HTR-8/SVneo (cell line): ENCODE data around the gene POLR3K.
"Not testable (repeated sequence)": the region's sequence is repeated elsewhere in the genome, so short reads cannot be mapped to it uniquely, and the experiment has no call there.

Experiments used
- DNase-seq: peaks from one replicate; pipeline ENCODE4 v3.0.0; 2011; ENCODE audit warnings: low spot score, mixed read lengths; ENCODE audit not compliant: insufficient read length
- FAIRE-seq: peaks from 2 replicates; lab custom pipeline; 2011; peaks lifted over from hg19 to GRCh38; lab: Jason Lieb, UNC

POLR3K gene

DNA sequence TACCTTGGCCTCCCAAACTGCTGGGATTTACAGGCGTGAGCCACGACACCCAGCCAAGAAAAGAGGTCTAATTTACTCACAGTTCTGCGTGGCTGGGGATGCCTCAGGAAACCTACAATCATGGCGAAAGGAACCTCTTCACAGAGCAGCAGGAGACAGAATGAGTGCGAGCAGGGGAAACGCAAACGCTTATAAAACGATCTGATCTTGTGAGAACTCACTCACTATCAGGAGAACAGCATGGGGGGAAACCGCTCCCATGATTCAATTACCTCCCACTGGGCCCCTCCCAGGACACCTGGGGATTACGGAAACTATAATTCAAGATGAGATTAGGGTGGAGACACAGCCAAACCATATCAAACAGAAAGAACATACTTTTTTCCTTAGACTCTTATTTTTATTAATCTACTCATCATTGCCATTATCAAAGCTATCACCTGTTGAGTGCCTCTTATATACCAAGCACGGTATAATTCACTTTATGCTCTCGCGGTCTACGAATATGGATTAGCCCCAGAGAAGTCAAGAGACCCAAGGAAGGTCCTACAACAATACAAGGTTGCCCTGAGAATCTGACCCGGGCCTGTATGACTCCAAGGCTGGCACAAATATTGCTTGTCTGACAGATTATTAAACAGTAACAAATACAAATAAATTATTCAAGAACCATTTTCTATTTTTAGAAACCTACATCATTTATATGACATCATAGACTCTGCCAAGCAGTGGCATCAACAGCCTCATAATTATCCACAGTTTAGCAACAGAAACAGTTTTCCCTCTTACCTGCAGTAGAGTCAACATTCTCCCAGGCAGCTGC is 2.4 kb downstream of the POLR3K start:
- no peak for FAIRE-seq
- no peak for DNase-seq

DNA sequence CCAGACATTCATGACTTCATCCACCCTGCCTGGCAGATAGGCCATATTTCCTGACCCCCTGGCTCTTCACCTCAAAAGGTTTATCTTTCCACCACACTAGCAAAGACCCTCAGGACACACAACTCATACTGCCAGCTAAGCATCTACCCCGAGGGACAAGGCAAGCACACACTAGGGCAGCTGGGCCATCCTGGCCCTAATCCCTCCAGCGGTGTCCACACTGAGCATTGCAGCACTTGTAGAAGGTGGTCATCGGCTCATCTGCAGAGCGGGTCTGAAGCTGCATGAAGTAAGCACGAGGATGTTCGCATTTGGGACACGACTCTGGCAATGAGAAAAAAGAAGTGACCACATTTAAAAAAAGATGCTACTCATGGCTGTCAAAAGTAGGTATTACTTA is 6.2 kb downstream of the POLR3K start:
- DNase-seq = no peak
- no peak for FAIRE-seq

DNA sequence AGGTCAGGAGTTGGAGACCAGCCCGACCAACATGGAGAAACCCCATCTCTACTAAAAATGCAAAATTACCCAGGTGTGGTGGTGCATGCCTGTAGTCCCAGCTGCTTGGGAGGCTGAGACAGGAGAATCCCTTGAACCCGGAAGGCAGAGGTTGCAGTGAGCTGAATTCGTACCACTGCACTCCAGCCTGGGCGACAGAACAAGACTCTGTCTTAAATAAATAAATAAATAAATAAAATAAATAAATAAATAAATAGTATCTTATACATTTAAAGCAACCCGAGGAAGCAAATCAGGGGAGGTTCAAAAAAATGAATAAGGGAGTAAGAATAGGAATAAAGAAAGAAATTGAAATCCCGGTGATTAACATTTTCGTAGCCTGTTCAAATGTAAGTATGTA is 6.9 kb downstream of the POLR3K start:
- FAIRE-seq = not testable (repeated sequence)

DNA sequence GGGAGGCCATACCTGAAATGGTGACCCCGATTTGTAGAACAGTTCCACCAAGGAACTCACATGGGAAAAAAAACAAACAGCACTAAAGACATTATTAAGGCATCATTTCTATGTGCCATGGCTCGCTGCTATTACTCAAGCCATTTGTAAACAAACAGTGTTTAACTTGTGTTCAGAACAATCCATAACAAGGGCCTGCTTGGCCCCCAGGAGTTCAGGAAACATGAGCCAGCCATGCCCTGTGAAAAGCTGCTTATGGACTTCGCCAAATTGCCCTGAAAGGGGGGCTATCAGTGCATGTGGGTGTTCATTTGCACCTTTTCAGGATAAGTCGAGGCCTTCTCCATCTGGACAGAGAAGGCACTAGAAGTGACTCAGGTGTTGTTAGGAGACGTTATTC is 8.0 kb downstream of the POLR3K start:
- no peak for DNase-seq
- FAIRE-seq = no peak

More for the DNA sequence above, 6.9 kb downstream of the POLR3K start:
- not testable (repeated sequence) for DNase-seq

DNA sequence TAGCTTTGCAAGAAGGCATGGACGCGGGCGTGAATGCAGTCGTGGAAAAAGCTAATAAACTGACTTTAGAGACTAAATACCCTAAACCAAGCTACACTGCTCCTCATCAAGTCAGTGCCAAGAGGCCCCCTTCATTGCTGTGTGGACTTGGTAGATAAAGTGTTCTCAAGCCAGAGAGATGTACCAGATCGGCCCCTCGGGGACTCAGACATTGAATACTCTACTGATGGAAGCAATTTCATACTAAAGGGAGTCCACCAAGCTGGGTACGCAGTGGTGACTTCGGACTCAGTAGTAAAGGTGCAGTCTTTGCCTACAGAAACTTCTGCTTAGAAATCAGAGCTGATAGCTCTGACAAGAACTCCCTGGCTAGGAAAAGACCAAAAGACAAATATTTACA is 8.8 kb downstream of the POLR3K start:
- FAIRE-seq = no peak
- DNase-seq = no peak

DNA sequence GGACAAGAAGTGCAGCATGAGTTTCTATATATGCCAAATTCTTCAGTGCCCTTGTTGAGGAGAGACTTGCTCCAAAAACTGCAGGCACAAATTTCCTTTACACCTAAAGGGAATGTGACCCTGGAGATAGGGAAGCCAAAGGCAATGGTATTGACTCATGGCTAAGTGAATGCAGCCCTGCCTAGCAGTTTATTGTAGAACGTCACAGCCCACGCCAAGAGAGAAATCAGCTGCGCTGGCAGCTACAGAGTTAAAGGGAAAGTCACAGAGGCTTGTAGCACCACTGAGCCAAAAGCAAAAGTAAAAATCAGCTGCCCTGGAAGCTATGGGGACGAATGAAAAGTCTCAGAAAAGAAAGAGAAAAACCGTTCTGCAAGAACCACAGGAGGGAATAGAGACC is 10.1 kb downstream of the POLR3K start:
- no peak for DNase-seq

DNA sequence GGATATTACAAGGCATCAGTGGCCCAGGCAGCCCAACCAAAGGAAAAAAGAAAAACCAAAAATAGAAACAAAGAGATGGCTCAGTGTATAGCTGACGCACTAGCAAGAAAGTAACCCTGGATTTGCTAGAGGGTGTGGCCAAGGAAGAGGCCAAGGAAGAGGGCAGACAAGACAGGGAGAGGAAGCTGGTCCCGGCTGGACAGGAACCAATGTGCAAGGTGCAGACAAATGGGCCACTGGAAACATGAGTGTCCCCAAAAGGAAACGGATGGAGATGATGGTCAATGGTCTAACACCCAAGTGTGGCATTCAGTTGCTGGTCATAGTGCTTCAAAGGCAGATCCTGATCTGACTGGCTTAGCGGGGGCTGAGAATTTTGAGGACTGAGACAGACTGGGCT is 10.7 kb downstream of the POLR3K start:
- no peak for FAIRE-seq

More for the DNA sequence above, 10.1 kb downstream of the POLR3K start:
- FAIRE-seq = no peak

DNA sequence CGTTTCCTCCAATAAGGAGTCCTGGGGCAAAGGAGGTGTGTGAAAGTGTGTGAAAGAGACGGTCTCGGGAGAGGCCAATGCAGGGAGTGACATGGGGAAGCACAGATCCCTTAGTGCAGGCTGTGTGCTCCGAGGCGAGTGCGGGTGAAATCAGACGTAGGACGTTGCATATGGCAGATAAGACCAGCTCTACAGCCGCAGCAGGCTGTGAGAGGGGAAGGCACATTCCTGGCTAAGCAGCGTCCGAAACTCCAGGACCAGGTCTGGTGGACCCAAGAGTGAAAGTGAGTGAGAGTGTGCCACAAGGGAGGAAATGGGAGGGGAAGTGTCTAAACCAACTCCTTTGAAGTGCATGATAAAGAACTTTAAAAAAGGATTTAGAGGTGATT is 11.3 kb downstream of the POLR3K start:
- no peak for DNase-seq
- no peak for FAIRE-seq

More for the DNA sequence above, 10.7 kb downstream of the POLR3K start:
- no peak for DNase-seq

DNA sequence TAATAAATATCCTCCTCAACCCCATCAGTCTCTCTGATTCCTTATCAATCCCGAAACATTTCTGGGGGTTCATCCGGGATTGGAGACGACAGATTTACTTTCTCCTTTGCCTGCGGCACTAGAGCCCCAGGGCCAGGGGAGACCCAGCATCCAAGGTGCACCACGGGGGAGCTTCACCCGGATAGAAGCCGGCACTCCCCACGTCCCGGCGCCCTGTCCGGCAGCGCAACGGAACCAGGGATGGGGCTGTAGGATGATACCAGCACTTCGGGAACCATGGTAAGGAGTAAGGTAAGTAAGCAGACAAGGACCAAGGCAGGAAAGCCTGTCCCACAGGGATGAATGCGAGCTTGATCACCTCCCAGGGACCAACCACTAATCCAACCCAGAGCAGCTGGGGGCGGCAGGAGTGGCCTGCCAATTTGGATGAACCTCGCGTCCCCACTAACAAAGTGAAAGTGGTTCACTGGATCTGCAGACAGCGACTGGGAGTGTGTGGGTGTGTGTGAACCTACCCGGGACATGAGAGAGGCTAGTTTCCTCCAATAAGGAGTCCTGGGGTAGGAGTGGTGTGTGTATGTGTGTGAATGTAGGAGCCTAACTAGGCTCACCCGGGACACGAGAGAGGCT is 11.9 kb downstream of the POLR3K start:
- DNase-seq (no peak), FAIRE-seq (no peak)

DNA sequence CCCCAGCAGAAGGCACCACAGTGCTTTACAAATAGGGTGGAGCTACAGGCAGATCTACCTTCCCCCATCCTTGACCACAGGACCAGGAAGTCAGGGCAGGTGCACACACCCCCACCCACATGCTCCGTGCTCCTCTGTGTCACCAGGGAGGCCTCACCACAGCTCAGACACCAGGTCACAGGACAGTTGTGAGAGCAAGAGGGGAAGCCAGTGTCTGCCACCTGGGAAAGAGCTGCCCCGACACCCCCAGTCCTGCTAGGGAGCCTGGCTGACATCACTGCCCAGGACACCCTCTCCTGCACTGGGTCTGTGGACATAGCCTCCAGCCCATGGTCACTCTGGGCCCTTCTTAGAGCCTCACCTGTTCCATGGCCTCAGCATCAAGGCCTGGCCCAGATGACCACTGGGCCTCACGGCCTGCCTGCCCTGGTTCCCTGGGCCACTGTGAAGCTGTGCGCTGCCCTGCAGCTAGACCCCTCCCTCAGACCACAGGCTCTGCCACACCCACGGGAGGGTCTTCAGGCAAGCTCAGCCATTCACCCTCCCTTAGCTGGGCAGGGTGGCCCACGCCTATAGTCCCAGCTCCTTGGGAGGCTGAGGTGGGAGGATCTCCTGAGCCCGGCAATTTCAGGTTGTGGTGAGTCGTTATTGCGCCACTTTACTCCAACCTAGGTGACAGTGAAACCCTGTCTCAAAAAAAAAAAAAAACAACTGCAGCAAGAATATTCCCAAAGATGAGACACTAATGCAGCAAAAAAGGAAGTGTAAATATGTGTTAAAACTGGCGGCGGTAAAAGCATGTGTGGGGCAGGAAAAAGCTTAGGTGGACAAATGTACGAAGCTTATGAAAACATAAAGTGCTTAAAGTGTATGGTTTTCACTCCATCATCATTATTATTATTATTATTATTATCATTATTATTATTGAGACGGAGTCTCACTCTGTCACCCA is 14.2 kb downstream of the POLR3K start:
- DNase-seq = no peak
- FAIRE-seq = peak; percentile 38

DNA sequence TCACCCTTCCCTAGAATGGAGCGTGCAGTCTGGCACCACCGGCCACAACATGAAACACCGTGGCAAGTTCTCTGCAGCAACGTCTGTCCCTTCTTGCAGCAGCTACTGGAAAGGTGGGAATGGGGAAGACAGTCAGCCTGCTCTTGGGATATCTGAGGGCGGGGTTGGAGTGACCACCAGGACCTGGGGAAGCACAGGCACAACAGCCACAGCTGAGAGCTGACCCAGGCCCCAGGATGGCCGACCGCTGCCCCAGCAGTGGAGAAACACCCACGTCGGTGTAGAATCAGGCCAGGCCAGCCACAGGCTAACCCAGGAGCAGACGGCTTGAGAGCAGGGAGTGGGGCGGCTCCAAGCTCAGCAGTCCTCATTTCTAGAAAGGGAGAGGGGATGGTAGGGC is 15.2 kb downstream of the POLR3K start:
- DNase-seq, FAIRE-seq: not testable (repeated sequence)

DNA sequence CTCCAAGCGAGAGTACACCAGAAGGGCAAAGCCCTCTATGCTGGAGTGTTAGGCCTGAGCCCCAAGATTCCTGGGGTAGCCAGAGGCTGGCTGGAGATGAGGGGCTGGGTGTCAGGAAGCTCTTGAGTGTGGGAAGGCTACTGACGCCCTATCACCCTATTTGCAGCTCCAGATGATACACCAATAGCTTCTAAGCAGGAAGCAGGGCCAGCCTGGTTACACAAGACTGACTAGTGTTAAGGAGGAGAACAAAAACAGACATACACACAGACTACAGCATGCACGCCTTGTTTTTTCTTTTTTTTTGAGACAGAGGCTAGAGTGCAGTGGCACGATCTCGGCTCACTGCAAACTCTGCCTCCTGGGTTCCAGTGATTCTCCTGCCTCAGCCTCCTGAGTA is 15.9 kb downstream of the POLR3K start:
- no peak for DNase-seq

DNA sequence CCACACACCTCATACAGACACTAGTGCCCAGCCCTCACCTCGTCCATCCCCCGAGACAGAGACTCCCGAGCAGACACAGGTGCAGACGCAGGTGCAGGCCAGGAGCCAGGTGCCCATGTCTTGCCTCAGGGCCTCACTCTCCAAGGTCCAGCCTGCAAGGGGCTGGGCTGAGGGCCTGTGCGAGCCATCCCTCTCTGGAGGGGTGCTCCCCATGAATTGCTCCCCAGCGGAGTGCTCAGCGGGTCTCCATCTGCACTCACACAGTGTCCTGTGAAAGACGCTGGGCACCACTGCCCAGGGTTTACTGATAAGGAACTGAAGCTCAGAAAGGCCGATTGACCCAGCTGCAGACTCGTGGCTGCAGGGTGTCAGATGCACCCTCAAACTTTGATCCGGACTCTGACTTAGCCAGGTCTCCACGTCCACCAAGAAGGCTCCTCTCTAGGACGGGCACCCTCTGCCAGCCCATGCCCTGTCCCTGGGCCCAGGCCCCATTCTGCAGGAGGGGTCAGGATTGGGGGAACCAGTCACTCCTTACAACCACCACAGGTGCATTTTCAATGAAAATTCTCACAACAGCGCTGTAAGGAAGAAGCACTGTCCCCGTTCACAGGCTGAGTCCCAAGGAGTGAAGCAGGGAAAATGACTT is 16.9 kb downstream of the POLR3K start:
- no peak for DNase-seq
- no peak for FAIRE-seq

More for the DNA sequence above, 15.9 kb downstream of the POLR3K start:
- no peak for FAIRE-seq

DNA sequence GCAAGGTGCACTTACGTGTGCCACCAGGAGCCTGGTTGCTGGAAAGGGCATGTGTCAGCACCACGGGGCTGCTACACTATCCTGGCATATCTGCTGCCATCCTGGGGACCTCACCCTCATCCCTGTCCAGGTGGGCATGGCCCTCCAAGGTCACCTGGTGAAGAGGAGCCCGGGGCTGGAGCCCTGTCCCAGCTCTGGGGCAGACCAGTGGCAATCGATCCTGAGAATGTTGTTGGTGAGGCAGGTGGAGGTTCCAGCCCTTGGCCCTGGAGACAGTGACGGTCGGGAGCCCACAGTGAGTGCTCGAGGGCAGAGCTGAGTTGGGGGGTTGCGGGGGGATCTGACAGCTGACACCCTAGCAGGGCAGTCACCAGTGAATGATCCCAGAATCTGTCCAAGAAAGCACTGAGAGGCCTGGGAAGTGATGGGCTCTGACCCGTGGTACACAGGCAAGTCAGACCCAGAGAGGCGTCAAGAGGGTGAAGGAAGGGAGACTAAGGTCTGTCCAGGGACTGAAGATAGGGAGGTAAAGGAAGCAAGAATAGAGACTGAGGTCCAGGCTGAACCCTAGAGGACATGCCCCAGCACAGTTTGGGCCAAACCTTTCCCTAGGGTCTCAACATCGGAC is 17.6 kb downstream of the POLR3K start:
- no peak for FAIRE-seq
- DNase-seq = no peak

DNA sequence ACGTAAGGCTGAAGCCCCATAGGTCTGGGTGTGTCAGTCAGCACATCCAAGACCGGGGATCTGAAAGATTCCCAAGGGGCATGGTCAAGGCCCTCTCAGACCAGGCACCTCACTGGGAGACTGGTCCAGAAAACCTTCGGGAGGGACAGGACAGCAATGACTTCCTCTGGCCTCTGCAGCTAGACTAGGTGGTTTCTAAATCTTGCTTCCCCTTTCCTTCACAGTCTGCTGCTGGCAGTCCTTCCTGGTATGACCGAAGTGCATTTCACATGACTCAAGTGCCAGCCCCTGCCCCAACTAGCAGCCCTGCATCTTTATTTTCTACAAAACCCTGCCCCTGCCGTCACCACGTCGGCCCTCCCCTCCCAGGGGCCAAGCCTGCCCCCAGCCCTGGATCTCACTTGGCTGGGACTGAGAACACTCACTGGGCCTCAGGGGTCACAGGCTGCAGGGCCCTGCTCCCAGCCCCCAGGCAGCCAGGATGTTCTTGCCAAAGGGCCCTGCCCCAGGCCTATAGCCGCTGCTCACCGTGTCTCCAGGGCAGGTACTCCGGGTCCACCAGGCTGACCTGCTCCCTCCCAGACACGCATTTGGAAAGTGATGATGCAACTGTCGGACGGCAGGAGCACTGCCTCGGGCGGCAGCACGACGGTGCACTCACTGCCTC is 18.3 kb downstream of the POLR3K start:
- DNase-seq = no peak
- no peak for FAIRE-seq

DNA sequence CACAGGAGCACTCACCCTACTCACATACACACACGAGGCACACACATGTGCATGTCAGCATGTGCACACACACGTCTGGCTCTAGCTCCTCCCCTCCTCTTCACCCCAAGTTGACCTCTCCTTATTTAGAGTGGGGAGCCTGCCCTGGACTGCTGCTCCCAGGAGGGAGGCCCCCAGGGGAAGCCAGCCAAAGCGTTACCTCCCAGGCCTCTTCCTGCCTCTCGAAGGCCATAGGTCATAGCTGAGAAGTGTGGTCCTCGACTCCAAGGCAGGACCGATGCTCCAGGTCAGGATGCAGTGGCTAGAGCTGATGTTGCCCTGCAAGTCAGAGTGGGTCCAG is 18.8 kb downstream of the POLR3K start:
- DNase-seq = no peak
- no peak for FAIRE-seq

DNA sequence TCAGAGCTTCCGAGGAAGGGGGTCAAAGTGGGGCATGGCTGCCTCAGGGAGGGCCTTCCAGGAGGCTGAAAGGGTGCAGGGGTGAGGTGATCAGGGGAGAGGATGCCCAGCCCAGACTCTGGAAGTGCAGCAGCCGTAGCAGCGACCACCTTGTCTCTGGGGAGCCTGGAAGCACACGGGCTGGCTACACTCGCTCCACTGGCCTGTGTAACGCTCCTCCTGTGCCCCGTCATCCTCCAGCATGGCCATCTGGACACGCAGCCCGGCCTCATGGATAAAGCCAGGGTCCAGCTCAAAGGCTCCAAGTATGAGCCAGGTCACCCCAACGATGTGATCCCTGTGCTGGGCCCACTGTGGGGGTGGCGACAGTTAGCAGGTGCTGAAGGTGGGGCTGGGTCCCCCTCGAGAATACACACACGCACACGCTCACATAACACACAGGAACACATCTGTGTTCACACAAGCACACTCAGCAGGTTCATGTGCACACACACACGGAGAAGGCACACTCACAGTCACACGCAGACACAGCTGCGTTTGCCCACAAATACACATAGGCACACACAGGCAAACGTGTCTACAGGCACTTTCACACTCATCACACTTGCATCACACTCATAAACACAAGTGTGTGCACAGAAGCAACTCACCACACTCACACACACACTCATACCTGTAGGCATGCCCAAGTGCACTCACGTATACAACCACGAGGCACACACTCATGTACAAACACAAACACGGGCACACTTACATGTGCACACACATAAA is 19.3 kb downstream of the POLR3K start:
- DNase-seq = no peak

DNA sequence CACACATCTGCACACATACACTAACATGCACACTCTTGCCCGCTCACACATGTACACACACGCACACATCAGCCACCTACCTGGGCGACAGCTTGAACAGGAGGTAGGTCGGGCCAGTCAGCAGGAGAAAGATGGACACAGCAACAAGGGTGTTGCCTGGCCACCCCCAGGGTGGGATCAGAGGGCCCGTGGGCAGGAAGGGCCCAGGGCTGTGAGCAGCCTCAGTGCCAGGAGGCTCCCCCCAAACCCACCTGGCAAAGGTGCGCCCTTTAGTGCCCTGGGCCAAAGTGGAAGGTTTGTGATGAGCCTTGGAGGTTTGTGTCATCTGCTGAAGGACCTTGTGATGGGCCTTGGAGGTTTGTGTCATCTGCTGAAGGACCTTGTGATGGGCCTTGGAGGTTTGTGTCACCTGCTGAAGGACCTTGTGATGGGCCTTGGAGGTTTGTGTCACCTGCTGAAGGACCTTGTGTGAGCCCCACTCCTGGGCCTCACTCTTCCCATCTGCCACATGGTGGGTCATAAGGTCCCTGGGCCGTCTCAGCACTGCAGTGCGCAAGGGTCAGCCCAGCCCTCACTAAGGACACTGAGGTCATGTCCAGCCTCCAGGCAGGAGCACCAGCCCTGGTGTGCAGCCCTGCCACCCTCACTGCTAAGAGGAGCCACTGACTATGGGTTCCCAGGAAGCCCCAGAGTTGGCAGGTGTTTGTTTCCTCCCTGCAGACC is 20.1 kb downstream of the POLR3K start:
- DNase-seq, FAIRE-seq: not testable (repeated sequence)

More for the DNA sequence above, 19.3 kb downstream of the POLR3K start:
- peak; percentile 92 for FAIRE-seq
